Gastrocnemius medialis (tissue), 4 donors: ENCODE measurements around the gene NEK1. TPM values are rescaled to one million over a fixed set of nuclear protein-coding genes. Genes with fewer than 3 reads are reported as not detected.
A peak's percentile ranks its signal among the peaks of the same experiment; 100 is the strongest.

Source experiments
- ATAC-seq, 2 donors: fragments of 150-250 bp; one replicate each; pipeline ENCODE4 v1.9.1; 2016
- DNase-seq, 2 donors: peaks; one replicate each; pipeline ENCODE4 v3.0.0-alpha.2; 2019
- H3K27ac ChIP-seq, 4 donors: fragments of 200-600 bp; sonication (generic); 1 replicate in 1 of 4; 2 replicates in 3 of 4; pipeline ENCODE4 v1.5.1; 2016 to 2018; ENCODE audit warnings: mild to moderate bottlenecking in 2 of 4, moderate library complexity in 1 of 4
- H3K27me3 ChIP-seq, 3 donors: fragments of 200-600 bp; sonication (generic) in 2 of 3; 1 replicate in 1 of 3; 2 replicates in 2 of 3; pipeline versions ENCODE4 v1.5.1 to v1.6.0; 2016 to 2019; ENCODE audit warnings: mild to moderate bottlenecking in 1 of 3, moderate library complexity in 1 of 3
- H3K36me3 ChIP-seq, 2 donors: fragments of 200-600 bp; sonication (generic) in 1 of 2; one replicate each; pipeline ENCODE4 v1.5.1; 2017 to 2018
- H3K4me1 ChIP-seq, 2 donors: fragments of 200-600 bp; sonication (generic) in 1 of 2; one replicate each; pipeline ENCODE4 v1.5.1; 2016 to 2017; ENCODE audit warnings: mild to moderate bottlenecking in 2 of 2
- H3K4me3 ChIP-seq, 4 donors: fragments of 200-600 bp; sonication (generic) in 3 of 4; 1 replicate in 1 of 4; 2 replicates in 3 of 4; pipeline ENCODE4 v1.5.1; 2016 to 2019; ENCODE audit warnings: mild to moderate bottlenecking in 2 of 4
- H3K9me3 ChIP-seq, 3 donors: fragments of 200-600 bp; sonication (generic) in 2 of 3; 1 replicate in 1 of 3; 2 replicates in 2 of 3; pipeline ENCODE4 v1.5.1; 2016 to 2019
- CTCF ChIP-seq, 5 experiments: fragments of 450-650 bp in 3 of 5; fragments of 200-600 bp in 2 of 5; sonication (generic) in 2 of 5; IDR thresholded peaks in 4 of 5; conservative IDR thresholded peaks in 1 of 5; 1 replicate in 4 of 5; 2 replicates in 1 of 5; pipeline ENCODE4 v1.5.1; 2016 to 2019; ENCODE audit warnings: antibody characterized with exemption in 5 of 5, mild to moderate bottlenecking in 3 of 5, moderate library complexity in 3 of 5
- POLR2A ChIP-seq, 2 donors: fragments of 450-650 bp; IDR thresholded peaks; one replicate each; pipeline ENCODE4 v1.6.1; 2017; ENCODE audit warnings: antibody characterized with exemption in 2 of 2, mild to moderate bottlenecking in 2 of 2, moderate library complexity in 2 of 2
- in situ Hi-C, 4 donors: fragments of 200-750 bp; cut with MboI; loops; one replicate each; pipeline versions ENCODE4 v1.15.0 to v1.8.0; 2017; ENCODE audit warnings: low sequenced_read_pairs in 4 of 4
- intact Hi-C: fragments of 100-400 bp; cut with DNase I; formaldehyde crosslinking; loops from one replicate; pipeline ENCODE4 v1.15.1; 2023; ENCODE audit warnings: low total_unique reads
- total RNA-seq, 4 donors: library from RNA; depleted of rRNA; stranded (reverse); fragments of >200 nt; gene quantifications; one replicate each; pipeline versions ENCODE4 v1.1.0 to v1.2.3, GENCODE V29; 2016

The NEK1 gene
- total RNA-seq: 10 to 100 TPM in 1 of 4 donors, 1 to 10 TPM in 3; 2.6 to 11.0 (median 3.9) TPM

- Histone ChIP-seq H3K9me3 (no peaks in the 10 kb centered on the region), H3K36me3 (no peaks in the 10 kb centered on the region), H3K4me3 (peak within 1 kb of the TSS; percentile 61 to 92 (median 92)), H3K27me3 (no peaks in the 10 kb centered on the region), H3K27ac (peak within 1 kb of the TSS; percentile 93 to 99 (median 96)), H3K4me1 (peaks cover 13 to 15% of the 10 kb centered on the region in 2 donors)
- in situ Hi-C loops (loop anchor here (10.0 to 25.0 kb wide), 3 partner anchors 100 to 433 kb away; partner anchors contain the start of gene MFAP3L (in 3 of the 4)), intact Hi-C loops (loop anchor here (1.0 to 5.0 kb wide), 8 partner anchors 8 to 480 kb away; partner anchors contain the start of genes CLCN3, MFAP3L and SH3RF1)
- TF ChIP-seq POLR2A (IDR thresholded peaks at IDR 0.05) (peak; percentile 79 to 80), CTCF (IDR thresholded peaks at IDR 0.05 in 4 of 5, conservative IDR thresholded peaks at IDR 0.05 in 1 of 5) (peak in 2 of 5 experiments; percentile 10 to 14)
- DNase-seq: peak; percentile 64 to 70
- peak; percentile 89 to 92 for ATAC-seq
Observed at GRCh38 chr4:169611991-169612870, at the start of gene NEK1. Gene NEK1 (minus strand): TSS chr4:169612583. CDS start chr4:169602630, 9,953 bp downstream.

GRCh38 chr4:169661761-169662160 lies 49.4 kb upstream of the NEK1 start:
- no peak overlapping the region for H3K4me3 ChIP-seq
- no peak for ATAC-seq
- peaks cover 43 to 60% of the 10 kb centered on the region in 2 donors for H3K4me1 ChIP-seq
- no peaks in the 10 kb centered on the region for H3K36me3 ChIP-seq
- TF ChIP-seq CTCF (IDR thresholded peaks at IDR 0.05 in 4 of 5, conservative IDR thresholded peaks at IDR 0.05 in 1 of 5) (no peak), POLR2A (IDR thresholded peaks at IDR 0.05) (no peak)
- peak overlapping the region in 3 of 4 donors; percentile 79 to 81 (median 80) for H3K27ac ChIP-seq
- in situ Hi-C loops (no loop called here), intact Hi-C loops (loop anchor here (5.0 kb wide), 1 partner anchor 366 kb away; the partner anchor contains the start of gene MFAP3L)
- H3K9me3 ChIP-seq: no peaks in the 10 kb centered on the region
- DNase-seq: no peak
- no peaks in the 10 kb centered on the region for H3K27me3 ChIP-seq

- Histone ChIP-seq H3K36me3 (no peaks in the 10 kb centered on the region), H3K9me3 (no peaks in the 10 kb centered on the region), H3K4me1 (peaks cover 43 to 60% of the 10 kb centered on the region in 2 donors), H3K27ac (peak overlapping the region; percentile 79 to 85 (median 80)), H3K4me3 (peak overlapping the region; percentile 49 to 61 (median 56)), H3K27me3 (no peaks in the 10 kb centered on the region)
- DNase-seq: no peak
- in situ Hi-C loops (no loop called here), intact Hi-C loops (loop anchor here (1.0 to 5.0 kb wide), 2 partner anchors 41 to 366 kb away; partner anchors contain the start of genes CLCN3 and MFAP3L)
- ATAC-seq: no peak
- TF ChIP-seq CTCF (IDR thresholded peaks at IDR 0.05 in 4 of 5, conservative IDR thresholded peaks at IDR 0.05 in 1 of 5): no peak
- no peak for TF ChIP-seq POLR2A (IDR thresholded peaks at IDR 0.05)
Observed at GRCh38 chr4:169660929-169661328, 48.5 kb upstream of the NEK1 start.

- Histone ChIP-seq H3K4me3 (peak overlapping the region; percentile 49 to 61 (median 56)), H3K4me1 (peaks cover 35 to 55% of the 10 kb centered on the region in 2 donors), H3K27ac (peak overlapping the region; percentile 79 to 85 (median 80)), H3K9me3 (no peaks in the 10 kb centered on the region), H3K27me3 (no peaks in the 10 kb centered on the region), H3K36me3 (no peaks in the 10 kb centered on the region)
- peak; percentile 67 to 77 for DNase-seq
- intact Hi-C loops: loop anchor here (1.0 to 5.0 kb wide), 2 partner anchors 40 to 367 kb away; partner anchors contain the start of genes CLCN3 and MFAP3L
- in situ Hi-C loops: loop anchor here in 1 of 4 donors (5.0 kb wide), 1 partner anchor 38 kb away; the partner anchor contains the start of gene CLCN3
- TF ChIP-seq CTCF (IDR thresholded peaks at IDR 0.05 in 4 of 5, conservative IDR thresholded peaks at IDR 0.05 in 1 of 5) (no peak), POLR2A (IDR thresholded peaks at IDR 0.05) (peak; percentile 14 to 42)
- peak; percentile 98 to 99 for ATAC-seq
Observed at GRCh38 chr4:169659716-169660670, 47.6 kb upstream of the NEK1 start.
